Measurements from ENCODE around the gene TOMM22.

GRCh38 chr22:38713921-38714320, 32.2 kb downstream of the TOMM22 start:
- TF ChIP-seq OSR1 (CRISPR knock-in tag; IDR thresholded peaks at IDR 0.05) (no peak), CSRNP3 (CRISPR knock-in tag; IDR thresholded peaks at IDR 0.05) (no peak)

Data from SK-N-SH treated with all-trans-retinoic acid at 6 μM for 48 hours (cell line).